ENCODE results near the gene VRK1. TPM values are rescaled to one million over a fixed set of nuclear protein-coding genes. Genes with fewer than 3 reads are reported as not detected.
A peak's percentile ranks its signal among the peaks of the same experiment; 100 is the strongest.

VRK1 gene
- total and polyA plus RNA-seq, 8 donors = 1.2 to 45.7 (median 10.6) TPM; not detected in 1

DNA sequence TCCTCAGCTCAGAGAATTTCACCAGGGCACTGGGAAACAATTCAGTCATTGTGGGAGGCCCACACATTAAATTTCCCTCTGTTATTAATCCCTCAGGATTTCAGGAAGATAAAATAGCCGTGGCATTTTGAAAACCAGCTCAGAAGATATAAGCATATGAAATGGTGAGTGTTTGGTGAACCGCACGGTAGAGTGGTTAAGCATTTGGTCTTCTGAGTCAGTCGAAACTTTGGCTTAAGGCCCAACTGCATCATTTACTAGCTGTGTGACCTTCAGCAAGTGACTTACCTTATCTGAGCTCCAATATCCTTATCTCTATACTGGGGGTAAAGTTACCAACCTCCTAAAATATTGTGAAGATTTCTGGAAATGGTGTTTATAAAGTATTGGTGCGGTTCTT, 5.2 kb upstream of the VRK1 start:
- H3K27ac ChIP-seq = no peak overlapping the region
- TF ChIP-seq POLR2A (IDR thresholded peaks at IDR 0.05) (no peak), EP300 (IDR thresholded peaks at IDR 0.05) (no peak), CTCF (IDR thresholded peaks at IDR 0.05) (no peak), POLR2AphosphoS5 (IDR thresholded peaks at IDR 0.05) (no peak)
- WGBS, 5 donors = 72 to 80% (median 76%) methylated on average over 5 of the region's 5 CpGs

GRCh38 chr14:96792591-96792990, 4.6 kb upstream of the VRK1 start:
- intact Hi-C loops (cut with DNase I; ENCODE audit: low total_unique reads) = no loop called here
- no peak for TF ChIP-seq EP300 (IDR thresholded peaks at IDR 0.05)
- no peak for TF ChIP-seq POLR2A (IDR thresholded peaks at IDR 0.05)
- no peak for TF ChIP-seq CTCF (IDR thresholded peaks at IDR 0.05)
- TF ChIP-seq POLR2AphosphoS5 (IDR thresholded peaks at IDR 0.05) = no peak
- 31 to 51% (median 37%) methylated on average over 7 of the region's 7 CpGs for WGBS, 5 donors

More for the DNA sequence above, 5.2 kb upstream of the VRK1 start:
- DNase-seq = no peak
- H3K9me3 ChIP-seq = no peaks in the 10 kb centered on the region
- intact Hi-C loops (cut with DNase I; ENCODE audit: low total_unique reads) = no loop called here
- H3K36me3 ChIP-seq = no peaks in the 10 kb centered on the region
- H3K4me3 ChIP-seq = no peak overlapping the region
- peaks cover 0 to 5% (median 2%) of the 10 kb centered on the region in 4 donors for H3K4me1 ChIP-seq
- H3K27me3 ChIP-seq = no peaks in the 10 kb centered on the region

DNA sequence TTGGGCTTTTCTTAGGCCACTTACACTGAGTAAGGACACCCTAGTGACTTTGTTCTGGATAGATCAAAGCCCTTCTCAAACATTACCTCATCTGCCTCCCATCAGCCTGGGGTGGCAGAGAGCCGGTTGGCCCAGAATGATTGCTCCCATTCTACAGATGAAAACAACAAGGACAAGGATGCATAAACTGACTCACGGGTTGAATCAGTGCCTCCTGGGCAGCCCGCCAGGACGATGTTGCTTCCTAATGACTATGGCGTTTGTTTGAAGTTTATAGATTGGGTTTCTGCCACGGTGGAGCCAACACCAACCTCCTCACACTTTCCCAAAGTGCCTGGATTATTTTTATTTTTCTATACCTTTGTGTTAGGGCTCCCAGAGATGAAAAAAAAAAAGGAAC, 3.6 kb upstream of the VRK1 start:
- Histone ChIP-seq H3K36me3 (no peaks in the 10 kb centered on the region), H3K4me3 (no peak overlapping the region), H3K4me1 (peaks cover 8 to 16% (median 13%) of the 10 kb centered on the region in 4 donors), H3K27ac (no peak overlapping the region), H3K9me3 (no peaks in the 10 kb centered on the region), H3K27me3 (no peaks in the 10 kb centered on the region)
- intact Hi-C loops (cut with DNase I; ENCODE audit: low total_unique reads) = no loop called here
- 44 to 60% (median 53%) methylated on average over 6 of the region's 6 CpGs for WGBS, 5 donors
- no peak for TF ChIP-seq CTCF (IDR thresholded peaks at IDR 0.05)
- TF ChIP-seq POLR2AphosphoS5 (IDR thresholded peaks at IDR 0.05) = no peak
- TF ChIP-seq POLR2A (IDR thresholded peaks at IDR 0.05) = no peak
- TF ChIP-seq EP300 (IDR thresholded peaks at IDR 0.05) = no peak
- DNase-seq = no peak

More at GRCh38 chr14:96792591-96792990, 4.6 kb upstream of the VRK1 start:
- Histone ChIP-seq H3K27me3 (no peaks in the 10 kb centered on the region), H3K4me1 (peaks cover under 1 to 7% (median 3%) of the 10 kb centered on the region in 4 donors), H3K9me3 (no peaks in the 10 kb centered on the region), H3K27ac (no peak overlapping the region), H3K4me3 (no peak overlapping the region), H3K36me3 (no peaks in the 10 kb centered on the region)
- peak in 1 of 2 donors; percentile 19 for DNase-seq

DNA sequence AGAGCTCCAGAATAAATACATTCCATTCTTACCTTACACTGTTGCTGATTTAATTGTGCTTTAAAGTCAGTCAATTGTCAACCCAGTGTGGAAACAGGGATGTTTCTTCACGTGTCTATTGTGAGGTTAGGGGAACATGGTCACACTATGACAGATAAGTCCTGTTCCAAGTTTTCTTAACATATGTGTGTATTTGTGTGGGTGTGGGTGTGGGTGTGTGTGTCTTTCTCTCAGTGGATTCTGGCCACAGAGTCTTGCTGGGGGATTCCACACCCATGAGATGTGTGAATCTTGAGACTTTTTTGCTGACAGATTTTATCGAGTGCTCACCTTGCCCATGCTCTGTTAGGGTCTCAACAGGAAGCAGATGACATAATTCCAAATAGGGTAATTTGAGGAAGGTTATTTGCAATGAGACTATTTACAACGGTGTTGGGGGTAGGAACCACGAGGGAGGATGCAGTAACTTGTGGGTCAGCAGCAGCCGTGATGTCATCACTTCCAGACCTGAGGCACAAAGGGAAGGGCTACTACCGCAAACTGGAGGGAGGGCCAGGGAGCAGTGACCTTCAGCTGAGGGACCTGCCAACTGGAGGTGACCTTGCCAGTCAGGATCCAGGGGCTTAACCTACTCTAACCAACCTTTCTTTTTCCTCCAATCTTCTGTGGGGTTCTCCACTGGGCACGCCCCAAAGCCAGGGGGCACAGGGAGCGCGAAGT, 1.9 kb upstream of the VRK1 start:
- Histone ChIP-seq H3K9me3 (no peaks in the 10 kb centered on the region), H3K4me3 (no peak overlapping the region), H3K4me1 (peaks cover 8 to 27% (median 14%) of the 10 kb centered on the region in 4 donors), H3K27ac (no peak overlapping the region), H3K27me3 (no peaks in the 10 kb centered on the region), H3K36me3 (no peaks in the 10 kb centered on the region)
- TF ChIP-seq EP300 (IDR thresholded peaks at IDR 0.05) (no peak), POLR2AphosphoS5 (IDR thresholded peaks at IDR 0.05) (no peak), CTCF (IDR thresholded peaks at IDR 0.05) (no peak), POLR2A (IDR thresholded peaks at IDR 0.05) (no peak)
- DNase-seq = peak in 1 of 2 donors; percentile 12
- intact Hi-C loops (cut with DNase I; ENCODE audit: low total_unique reads) = no loop called here
- WGBS, 5 donors = 72 to 75% (median 74%) methylated on average over 9 of the region's 9 CpGs

Measured in stomach (tissue), 9 donors.